Cardiac muscle cell (in vitro differentiated cells and primary cell): ENCODE results near the gene CDRT15. TPM values are rescaled to one million over a fixed set of nuclear protein-coding genes. Genes with fewer than 3 reads are reported as not detected.
A peak's percentile ranks its signal among the peaks of the same experiment; 100 is the strongest.
"Not testable (repeated sequence)": the region's sequence is repeated elsewhere in the genome, so short reads cannot be mapped to it uniquely, and the experiment has no call there.

Source experiments
- DNase-seq, 2 donors: peaks; one replicate each; pipeline versions ENCODE4 v3.0.0 to v3.0.0-alpha.2; 2010 to 2017; ENCODE audit warnings: low read depth in 1 of 2, low spot score in 1 of 2
- H3K27ac ChIP-seq: fragments of 200-600 bp; sonication (generic); 2 replicates; pipeline ENCODE4 v1.5.1; 2016
- H3K27me3 ChIP-seq: fragments of 200-600 bp; sonication (generic); 2 replicates; pipeline ENCODE4 v1.6.0; 2016; ENCODE audit warnings: control low read depth
- H3K36me3 ChIP-seq: fragments of 200-600 bp; sonication (generic); 2 replicates; pipeline ENCODE4 v1.5.1; 2016; ENCODE audit warnings: control low read depth
- H3K4me1 ChIP-seq: fragments of 200-600 bp; sonication (generic); 2 replicates; pipeline ENCODE4 v1.8.1; 2017; ENCODE audit warnings: low read depth, mild to moderate bottlenecking, mixed run types
- H3K4me3 ChIP-seq: fragments of 200-600 bp; sonication (generic); 2 replicates; pipeline ENCODE4 v1.5.1; 2016; ENCODE audit warnings: mild to moderate bottlenecking
- H3K9me3 ChIP-seq: fragments of 200-600 bp; sonication (generic); 2 replicates; pipeline ENCODE4 v1.5.1; 2017; ENCODE audit warnings: low read depth, mild to moderate bottlenecking, control low read depth
- CTCF ChIP-seq: IDR thresholded peaks from 2 replicates; pipeline ENCODE4 v1.5.1; 2012; ENCODE audit warnings: low read depth, mild to moderate bottlenecking, low read length
- polyA plus RNA-seq: library from polyadenylated mRNA; unstranded; fragments of >200 nt; fragmentation: Nextera tagmentation; extraction: Ambion mirVana; gene quantifications from 2 replicates; pipeline ENCODE4 v1.2.1, GENCODE V29; 2016
- total RNA-seq: library from RNA; depleted of rRNA; stranded (reverse); fragments of >200 nt; gene quantifications from 2 replicates; pipeline ENCODE4 v1.2.3, GENCODE V29; 2016

Gene CDRT15
- total and polyA plus RNA-seq, 2 experiments from 2014 or later, result 0.42 TPM; not detected in 1

GRCh38 chr17:14198575-14198974 is 38.1 kb downstream of the CDRT15 start:
- no peak overlapping the region for H3K4me3 ChIP-seq
- DNase-seq, result no peak
- no peak for TF ChIP-seq CTCF
- H3K36me3 ChIP-seq, result no peaks in the 10 kb centered on the region
- peaks cover 45% of the 10 kb centered on the region for H3K4me1 ChIP-seq
- H3K27me3 ChIP-seq, result no peaks in the 10 kb centered on the region
- peak overlapping the region; percentile 49 for H3K27ac ChIP-seq
- no peaks in the 10 kb centered on the region for H3K9me3 ChIP-seq

- peak overlapping the region; percentile 49 for H3K27ac ChIP-seq
- no peak overlapping the region for H3K4me3 ChIP-seq
- H3K9me3 ChIP-seq, result no peaks in the 10 kb centered on the region
- H3K4me1 ChIP-seq, result peaks cover 41% of the 10 kb centered on the region
- no peak for TF ChIP-seq CTCF
- H3K36me3 ChIP-seq, result no peaks in the 10 kb centered on the region
- H3K27me3 ChIP-seq, result no peaks in the 10 kb centered on the region
- DNase-seq, result peak in 1 of 2 donors; percentile 93
Observed at GRCh38 chr17:14198013-14198412, 38.6 kb downstream of the CDRT15 start.

GRCh38 chr17:14197586-14197985 is 39.1 kb downstream of the CDRT15 start:
- Histone ChIP-seq H3K27ac (peak overlapping the region; percentile 49), H3K4me1 (peaks cover 41% of the 10 kb centered on the region), H3K36me3 (no peaks in the 10 kb centered on the region), H3K27me3 (no peaks in the 10 kb centered on the region), H3K9me3 (no peaks in the 10 kb centered on the region), H3K4me3 (no peak overlapping the region)
- no peak for TF ChIP-seq CTCF
- no peak for DNase-seq

- Histone ChIP-seq H3K36me3 (no peaks in the 10 kb centered on the region), H3K27ac (peak overlapping the region; percentile 49), H3K27me3 (no peaks in the 10 kb centered on the region), H3K4me3 (no peak overlapping the region), H3K4me1 (peaks cover 41% of the 10 kb centered on the region), H3K9me3 (no peaks in the 10 kb centered on the region)
- no peak for TF ChIP-seq CTCF
- no peak for DNase-seq
Observed at GRCh38 chr17:14197057-14197456, 39.6 kb downstream of the CDRT15 start.

- no peak for TF ChIP-seq CTCF
- H3K36me3 ChIP-seq, result no peaks in the 10 kb centered on the region
- no peak for DNase-seq
- H3K4me3 ChIP-seq, result no peak overlapping the region
- H3K27ac ChIP-seq, result no peak overlapping the region
- H3K9me3 ChIP-seq, result no peaks in the 10 kb centered on the region
- H3K4me1 ChIP-seq, result peaks cover 37% of the 10 kb centered on the region
- H3K27me3 ChIP-seq, result no peaks in the 10 kb centered on the region
Observed at GRCh38 chr17:14196377-14196997, 40.2 kb downstream of the CDRT15 start.

GRCh38 chr17:14192636-14193344 is 43.9 kb downstream of the CDRT15 start:
- H3K4me1 ChIP-seq, H3K27me3 ChIP-seq, H3K9me3 ChIP-seq, H3K36me3 ChIP-seq, H3K4me3 ChIP-seq, H3K27ac ChIP-seq, DNase-seq: not testable (repeated sequence)

GRCh38 chr17:14192039-14192438 is 44.6 kb downstream of the CDRT15 start:
- not testable (repeated sequence) for H3K9me3 ChIP-seq, H3K27me3 ChIP-seq, H3K4me1 ChIP-seq, H3K27ac ChIP-seq, H3K36me3 ChIP-seq, H3K4me3 ChIP-seq, DNase-seq

GRCh38 chr17:14191469-14191868 is 45.2 kb downstream of the CDRT15 start:
- H3K36me3 ChIP-seq, H3K4me1 ChIP-seq, H3K27ac ChIP-seq, H3K9me3 ChIP-seq, DNase-seq, H3K4me3 ChIP-seq, H3K27me3 ChIP-seq: not testable (repeated sequence)

GRCh38 chr17:14190774-14191173 is 45.9 kb downstream of the CDRT15 start:
- H3K27ac ChIP-seq, H3K36me3 ChIP-seq, H3K4me3 ChIP-seq, H3K27me3 ChIP-seq, DNase-seq, H3K4me1 ChIP-seq, H3K9me3 ChIP-seq: not testable (repeated sequence)
